OCI-LY1 (cell line): ENCODE data around the gene LAMTOR5.

Experiments
- H2AFZ ChIP-seq: fragments of 200-600 bp; sonication (generic), shearing (Covaris generic); 2 replicates; pipeline ENCODE4 v1.6.0; 2014; ENCODE audit warnings: antibody characterized with exemption, mild to moderate bottlenecking, low read length
- H3F3A ChIP-seq: fragments of 200-600 bp; sonication (generic), shearing (Covaris generic); 2 replicates; pipeline ENCODE4 v1.6.0; 2014; ENCODE audit warnings: mild to moderate bottlenecking, antibody characterized with exemption, low read length, moderate library complexity; ENCODE audit not compliant: insufficient read depth
- H3K27ac ChIP-seq: fragments of 200-600 bp; sonication (generic); 2 replicates; pipeline ENCODE4 v1.5.1; 2014; ENCODE audit warnings: low read length, mixed run types, mild to moderate bottlenecking, low read depth; ENCODE audit not compliant: poor library complexity, severe bottlenecking
- H3K27me3 ChIP-seq: fragments of 200-600 bp; sonication (generic); 2 replicates; pipeline ENCODE4 v1.6.0; 2014; ENCODE audit warnings: antibody characterized with exemption, mild to moderate bottlenecking, low read length, moderate library complexity; ENCODE audit not compliant: insufficient read depth
- H3K36me3 ChIP-seq: fragments of 200-600 bp; sonication (generic); 2 replicates; pipeline ENCODE4 v1.6.1; 2014; ENCODE audit warnings: mild to moderate bottlenecking, antibody characterized with exemption, low read length, moderate library complexity, mixed read lengths; ENCODE audit not compliant: insufficient read depth
- H3K4me1 ChIP-seq: fragments of 200-600 bp; sonication (generic); 2 replicates; pipeline ENCODE4 v1.5.1; 2014; ENCODE audit warnings: mild to moderate bottlenecking, low read length, moderate library complexity; ENCODE audit not compliant: insufficient read depth, severe bottlenecking
- H3K4me2 ChIP-seq: fragments of 200-600 bp; sonication (generic), shearing (Covaris generic); 2 replicates; pipeline ENCODE4 v1.6.1; 2014; ENCODE audit warnings: low read length
- H3K4me3 ChIP-seq: fragments of 200-600 bp; sonication (generic); 2 replicates; pipeline ENCODE4 v1.5.1; 2014; ENCODE audit warnings: low read length, low read depth, mild to moderate bottlenecking, mixed read lengths; ENCODE audit not compliant: poor library complexity, severe bottlenecking
- H3K79me2 ChIP-seq: fragments of 200-600 bp; shearing (Covaris generic); 2 replicates; pipeline ENCODE4 v1.6.1; 2016; ENCODE audit warnings: mixed run types, low read length, mixed read lengths; ENCODE audit not compliant: insufficient read depth
- H3K9ac ChIP-seq: fragments of 200-600 bp; sonication (generic), shearing (Covaris generic); 2 replicates; pipeline ENCODE4 v1.6.1; 2014; ENCODE audit warnings: mild to moderate bottlenecking, low read length, mixed read lengths
- H3K9me2 ChIP-seq: fragments of 200-600 bp; sonication (generic), shearing (Covaris generic); 2 replicates; pipeline ENCODE4 v1.6.1; 2014; ENCODE audit warnings: low read depth, mild to moderate bottlenecking, low read length, mixed read lengths
- H3K9me3 ChIP-seq: fragments of 200-600 bp; shearing (Covaris generic); 2 replicates; pipeline ENCODE4 v1.6.1; 2014; ENCODE audit warnings: low read length, mixed read lengths
- H4K20me1 ChIP-seq: fragments of 200-600 bp; sonication (generic), shearing (Covaris generic); 2 replicates; pipeline ENCODE4 v1.6.0; 2016; ENCODE audit warnings: mild to moderate bottlenecking, low read length; ENCODE audit not compliant: insufficient read depth
- EZH2 ChIP-seq: fragments of 200-600 bp; sonication (generic), shearing (Covaris generic); IDR thresholded peaks from 2 replicates; pipeline ENCODE4 v1.8.0; 2017; ENCODE audit warnings: borderline replicate concordance, mixed run types, mild to moderate bottlenecking, antibody characterized with exemption, low read length, moderate library complexity, mixed read lengths
- TF ChIP-seq, protein P1 (sequence below): fragments of 200-600 bp; sonication (generic), shearing (Covaris generic); IDR thresholded peaks from 2 replicates; pipeline ENCODE4 v1.5.1; 2017; ENCODE audit warnings: mild to moderate bottlenecking, antibody characterized with exemption, low read length, moderate library complexity, mixed read lengths

The LAMTOR5 gene

DNA sequence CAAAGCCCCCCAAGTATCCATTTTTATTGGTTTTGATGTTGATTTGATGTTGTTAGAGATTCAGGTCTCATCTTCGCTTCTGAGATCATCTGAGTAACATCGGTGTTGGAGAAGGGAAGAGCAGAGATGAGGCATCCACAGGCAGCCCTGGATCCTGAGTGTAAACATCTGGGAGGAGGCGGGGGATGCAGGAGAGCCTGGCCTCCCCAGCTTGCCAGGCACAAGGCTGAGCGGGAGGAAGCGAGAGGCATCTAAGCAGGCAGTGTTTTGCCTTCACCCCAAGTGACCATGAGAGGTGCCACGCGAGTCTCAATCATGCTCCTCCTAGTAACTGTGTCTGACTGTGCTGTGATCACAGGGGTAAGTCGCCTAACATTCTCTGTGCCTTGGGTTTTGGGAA lies 43.4 kb upstream of the LAMTOR5 start, which contains the start of gene PROK1:
Gene PROK1, plus strand, starts transcription at position 221 of the 400 bp plus-strand sequence. Its CDS starts 68 bp downstream, at position 289.
- Histone ChIP-seq H3K79me2 (no peaks in the 10 kb centered on the region), H3K4me3 (no peak within 1 kb of the TSS), H3K9ac (no peak within 1 kb of the TSS), H3K9me3 (no peaks in the 10 kb centered on the region), H2AFZ (no peak within 1 kb of the TSS), H4K20me1 (no peaks in the 10 kb centered on the region), H3F3A (no peaks in the 10 kb centered on the region), H3K36me3 (no peaks in the 10 kb centered on the region), H3K4me2 (no peak within 1 kb of the TSS), H3K9me2 (no peaks in the 10 kb centered on the region), H3K4me1 (no peaks in the 10 kb centered on the region), H3K27ac (no peak within 1 kb of the TSS), H3K27me3 (no peaks in the 10 kb centered on the region; the same call in 1 of the 2 replicates)
- no peak for TF ChIP-seq EZH2
- TF ChIP-seq, protein P1, sequence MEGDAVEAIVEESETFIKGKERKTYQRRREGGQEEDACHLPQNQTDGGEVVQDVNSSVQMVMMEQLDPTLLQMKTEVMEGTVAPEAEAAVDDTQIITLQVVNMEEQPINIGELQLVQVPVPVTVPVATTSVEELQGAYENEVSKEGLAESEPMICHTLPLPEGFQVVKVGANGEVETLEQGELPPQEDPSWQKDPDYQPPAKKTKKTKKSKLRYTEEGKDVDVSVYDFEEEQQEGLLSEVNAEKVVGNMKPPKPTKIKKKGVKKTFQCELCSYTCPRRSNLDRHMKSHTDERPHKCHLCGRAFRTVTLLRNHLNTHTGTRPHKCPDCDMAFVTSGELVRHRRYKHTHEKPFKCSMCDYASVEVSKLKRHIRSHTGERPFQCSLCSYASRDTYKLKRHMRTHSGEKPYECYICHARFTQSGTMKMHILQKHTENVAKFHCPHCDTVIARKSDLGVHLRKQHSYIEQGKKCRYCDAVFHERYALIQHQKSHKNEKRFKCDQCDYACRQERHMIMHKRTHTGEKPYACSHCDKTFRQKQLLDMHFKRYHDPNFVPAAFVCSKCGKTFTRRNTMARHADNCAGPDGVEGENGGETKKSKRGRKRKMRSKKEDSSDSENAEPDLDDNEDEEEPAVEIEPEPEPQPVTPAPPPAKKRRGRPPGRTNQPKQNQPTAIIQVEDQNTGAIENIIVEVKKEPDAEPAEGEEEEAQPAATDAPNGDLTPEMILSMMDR, result no peak

DNA sequence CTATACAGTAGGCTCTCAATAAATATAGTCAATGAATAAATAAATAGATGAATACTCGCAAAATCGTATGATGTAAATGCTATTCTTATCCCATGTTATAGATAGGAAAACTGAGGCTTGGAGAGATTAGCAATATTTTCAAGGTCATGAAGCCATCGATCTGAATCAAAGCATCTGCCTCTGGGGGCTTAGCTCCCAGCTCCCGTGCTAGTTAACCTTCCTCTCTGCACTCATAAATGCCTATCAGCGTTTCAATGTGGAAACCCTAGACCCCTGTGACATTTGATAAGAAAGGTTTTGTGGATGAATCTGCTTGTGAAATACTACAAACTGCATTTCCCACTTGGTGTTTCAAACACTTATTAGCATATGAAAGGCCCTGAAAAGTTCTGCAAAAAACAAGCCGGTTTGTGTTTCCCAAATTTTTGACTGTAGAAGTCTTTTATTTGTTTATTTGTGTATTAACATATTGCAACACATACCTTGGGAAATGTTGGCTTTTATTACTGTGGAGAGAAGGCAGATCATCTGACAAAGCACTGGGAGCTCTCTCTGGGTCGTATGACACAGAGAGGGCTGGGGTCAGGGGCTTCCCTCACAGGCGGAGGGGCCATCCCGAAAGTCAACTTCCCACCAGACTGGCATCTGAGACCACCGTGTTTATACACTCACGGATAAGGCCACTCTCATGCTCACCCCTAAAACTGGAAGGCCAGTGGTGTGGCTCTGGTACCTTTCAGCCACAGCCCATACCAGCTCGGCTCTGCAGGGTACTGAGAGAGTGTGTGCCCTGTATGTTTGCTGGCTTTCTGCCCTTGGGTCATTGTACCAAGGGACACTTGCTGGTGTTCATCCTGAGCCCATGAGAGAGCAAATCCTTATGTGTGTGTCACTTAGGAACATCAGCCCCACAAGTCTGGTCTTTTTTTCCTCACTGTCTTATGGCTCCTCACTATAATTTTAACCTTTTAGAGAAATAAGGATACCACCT lies 42.5 kb upstream of the LAMTOR5 start:
- no peak overlapping the region for H2AFZ ChIP-seq
- H3F3A ChIP-seq, result no peaks in the 10 kb centered on the region
- H3K9me3 ChIP-seq, result no peaks in the 10 kb centered on the region
- no peak overlapping the region for H3K9ac ChIP-seq
- no peak overlapping the region for H3K4me2 ChIP-seq
- no peak overlapping the region for H3K27ac ChIP-seq
- H3K4me1 ChIP-seq, result no peaks in the 10 kb centered on the region
- H3K9me2 ChIP-seq, result no peaks in the 10 kb centered on the region
- TF ChIP-seq, protein P1, result no peak
- no peak for TF ChIP-seq EZH2
- no peaks in the 10 kb centered on the region for H3K79me2 ChIP-seq
- peaks cover 5% of the 10 kb centered on the region; the same call in 1 of the 2 replicates for H3K27me3 ChIP-seq
- no peak overlapping the region for H3K4me3 ChIP-seq
- H4K20me1 ChIP-seq, result no peaks in the 10 kb centered on the region
- H3K36me3 ChIP-seq, result no peaks in the 10 kb centered on the region

DNA sequence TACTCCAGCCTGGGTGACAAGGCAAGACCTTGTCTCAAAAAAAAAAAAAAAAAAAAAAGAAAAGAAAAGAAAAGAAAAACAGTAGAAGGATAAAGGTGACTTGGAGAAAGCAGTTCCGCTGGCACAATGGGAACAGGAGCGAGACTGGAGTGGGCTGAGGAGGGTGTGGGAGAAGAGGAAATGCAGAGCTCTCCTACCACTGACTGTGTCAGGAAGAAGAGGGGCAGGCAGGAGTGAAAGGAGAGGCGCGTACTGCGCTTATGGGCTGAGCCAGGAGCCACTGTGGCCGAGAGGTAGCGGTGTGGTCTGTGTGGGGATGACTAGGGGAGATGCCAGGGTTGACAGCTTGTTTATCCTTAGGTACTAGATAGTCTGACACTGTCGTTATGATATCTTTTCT lies 37.1 kb upstream of the LAMTOR5 start:
- Histone ChIP-seq H3K4me3 (no peak overlapping the region), H2AFZ (no peak overlapping the region), H3K27me3 (peaks cover 5% of the 10 kb centered on the region; the same call in 1 of the 2 replicates), H3K79me2 (no peaks in the 10 kb centered on the region), H3K9me3 (no peaks in the 10 kb centered on the region), H3K36me3 (no peaks in the 10 kb centered on the region), H4K20me1 (no peaks in the 10 kb centered on the region), H3K9me2 (no peaks in the 10 kb centered on the region), H3K27ac (no peak overlapping the region), H3K4me2 (no peak overlapping the region), H3K4me1 (no peaks in the 10 kb centered on the region), H3F3A (no peaks in the 10 kb centered on the region), H3K9ac (no peak overlapping the region)
- TF ChIP-seq, protein P1, result no peak
- no peak for TF ChIP-seq EZH2
